ENCODE results near the gene TRRAP. TPM values are rescaled to one million over a fixed set of nuclear protein-coding genes. Genes with fewer than 3 reads are reported as not detected.

Gene TRRAP
- total and polyA plus RNA-seq, 10 donors, result 8.4 to 73.4 (median 57.5) TPM

- Histone ChIP-seq H3K9me3 (peaks cover 0 to 22% (median 18%) of the 10 kb centered on the region in 8 donors), H3K4me3 (no peak overlapping the region), H3K27ac (no peak overlapping the region), H3K27me3 (replicated peaks in 1 of 7) (peaks cover 0 to 19% (median 0%) of the 10 kb centered on the region in 7 donors), H3K4me1 (no peaks in the 10 kb centered on the region), H3K36me3 (no peaks in the 10 kb centered on the region)
- no peak for DNase-seq
- intact Hi-C loops (cut with DNase I; ENCODE audit: low total_unique reads), result no loop called here
- TF ChIP-seq CTCF (IDR thresholded peaks at IDR 0.05 in 8 of 11, conservative IDR thresholded peaks at IDR 0.05 in 3 of 11) (no peak), POLR2A (IDR thresholded peaks at IDR 0.05) (no peak), POLR2AphosphoS5 (IDR thresholded peaks at IDR 0.05) (no peak)
- WGBS, 5 donors, result 65 to 83% (median 74%) methylated on average over 4 of the region's 4 CpGs
Measured at GRCh38 chr7:98852826-98853225, 25.5 kb upstream of the TRRAP start.

GRCh38 chr7:98855610-98856422 is 22.5 kb upstream of the TRRAP start:
- intact Hi-C loops (cut with DNase I; ENCODE audit: low total_unique reads), result no loop called here
- 71 to 82% (median 73%) methylated on average over 11 to 24 of the region's 24 CpGs for WGBS, 5 donors
- Histone ChIP-seq H3K9me3 (no peaks in the 10 kb centered on the region), H3K4me3 (no peak overlapping the region), H3K27ac (no peak overlapping the region), H3K4me1 (no peaks in the 10 kb centered on the region), H3K36me3 (no peaks in the 10 kb centered on the region), H3K27me3 (replicated peaks in 1 of 7) (peaks cover 0 to 30% (median 0%) of the 10 kb centered on the region in 7 donors)
- no peak for TF ChIP-seq POLR2AphosphoS5 (IDR thresholded peaks at IDR 0.05)
- TF ChIP-seq POLR2A (IDR thresholded peaks at IDR 0.05), result no peak
- TF ChIP-seq CTCF (IDR thresholded peaks at IDR 0.05 in 8 of 11, conservative IDR thresholded peaks at IDR 0.05 in 3 of 11), result no peak
- DNase-seq, result no peak

GRCh38 chr7:98860071-98860470 is 18.3 kb upstream of the TRRAP start:
- intact Hi-C loops (cut with DNase I; ENCODE audit: low total_unique reads), result no loop called here
- Histone ChIP-seq H3K27me3 (replicated peaks in 1 of 7) (peaks cover 0 to 22% (median 0%) of the 10 kb centered on the region in 7 donors), H3K4me1 (no peaks in the 10 kb centered on the region), H3K36me3 (no peaks in the 10 kb centered on the region), H3K4me3 (no peak overlapping the region), H3K9me3 (no peaks in the 10 kb centered on the region), H3K27ac (no peak overlapping the region)
- 42 to 59% (median 47%) methylated on average over 12 of the region's 12 CpGs for WGBS, 5 donors
- TF ChIP-seq POLR2AphosphoS5 (IDR thresholded peaks at IDR 0.05) (no peak), CTCF (IDR thresholded peaks at IDR 0.05 in 8 of 11, conservative IDR thresholded peaks at IDR 0.05 in 3 of 11) (no peak), POLR2A (IDR thresholded peaks at IDR 0.05) (no peak)
- DNase-seq, result no peak

- Histone ChIP-seq H3K36me3 (no peaks in the 10 kb centered on the region), H3K27me3 (replicated peaks in 1 of 7) (peaks cover 0 to 34% (median 0%) of the 10 kb centered on the region in 7 donors), H3K27ac (no peak overlapping the region), H3K4me1 (no peaks in the 10 kb centered on the region), H3K9me3 (no peaks in the 10 kb centered on the region), H3K4me3 (no peak overlapping the region)
- intact Hi-C loops (cut with DNase I; ENCODE audit: low total_unique reads), result no loop called here
- WGBS, 5 donors, result 67 to 92% (median 83%) methylated on average over 3 to 4 of the region's 4 CpGs
- DNase-seq, result no peak
- TF ChIP-seq CTCF (IDR thresholded peaks at IDR 0.05 in 8 of 11, conservative IDR thresholded peaks at IDR 0.05 in 3 of 11) (no peak), POLR2AphosphoS5 (IDR thresholded peaks at IDR 0.05) (no peak), POLR2A (IDR thresholded peaks at IDR 0.05) (no peak)
Measured at GRCh38 chr7:98862203-98862602, 16.1 kb upstream of the TRRAP start.
